Stimulated activated naive CD8-positive, alpha-beta T cell treated with anti-CD3 and anti-CD28 coated beads, Interleukin-15, amount 100 ng/mL, for 72 hours (primary cell): Measurements from ENCODE around the gene SNCAIP.

Source experiments
- ATAC-seq: fragments of 150-1000 bp; cut with Tn5 transposase; 2 replicates; pipeline ENCODE4 v1.10.0; 2021; ENCODE audit warnings: mild to moderate bottlenecking, moderate library complexity
- DNase-seq, 2 donors: peaks; one replicate each; pipeline ENCODE4 v3.0.0; 2021 to 2022
- H3K27ac Mint-ChIP-seq, 2 donors: one replicate each; pipeline ENCODE4 v1.8.0; 2022; ENCODE audit warnings: mild to moderate bottlenecking in 2 of 2, mixed read lengths in 2 of 2, moderate library complexity in 2 of 2
- H3K27me3 Mint-ChIP-seq: one replicate; pipeline ENCODE4 v1.8.0; 2022; ENCODE audit warnings: mixed read lengths
- H3K4me1 Mint-ChIP-seq: one replicate; pipeline ENCODE4 v1.8.0; 2022; ENCODE audit warnings: mild to moderate bottlenecking, mixed read lengths
- H3K4me3 Mint-ChIP-seq, 2 donors: one replicate each; pipeline ENCODE4 v1.8.0; 2022; ENCODE audit warnings: mild to moderate bottlenecking in 2 of 2, mixed read lengths in 2 of 2, moderate library complexity in 1 of 2
- H3K9me3 Mint-ChIP-seq, 2 donors: one replicate each; pipeline ENCODE4 v1.8.0; 2022; ENCODE audit warnings: mixed read lengths in 2 of 2

The SNCAIP gene

GRCh38 chr5:122415030-122415800 is 103.2 kb downstream of the SNCAIP start:
- Mint-ChIP-seq H3K4me1 (no peaks in the 10 kb centered on the region), H3K9me3 (no peaks in the 10 kb centered on the region), H3K4me3 (no peak overlapping the region), H3K27ac (no peak overlapping the region), H3K27me3 (peaks cover 22% of the 10 kb centered on the region)
- ATAC-seq, result peak; percentile 40
- no peak for DNase-seq

DNA sequence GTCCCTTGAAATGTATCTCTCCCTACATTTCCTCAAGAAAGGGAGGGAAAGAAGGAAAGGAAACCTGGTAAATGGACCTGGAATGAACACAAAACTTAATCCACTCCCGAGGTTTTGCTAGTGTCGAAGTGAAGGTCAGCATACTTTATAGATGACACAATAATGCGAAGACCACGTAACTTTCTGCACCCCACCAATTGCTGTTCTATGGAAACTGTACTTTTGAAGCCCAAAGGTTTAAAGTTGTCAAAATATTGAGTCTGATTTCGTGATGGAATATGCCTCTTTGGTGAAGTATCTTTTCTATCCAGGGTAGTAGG is 103.7 kb downstream of the SNCAIP start:
- Mint-ChIP-seq H3K27ac (no peak overlapping the region), H3K4me3 (no peak overlapping the region)

GRCh38 chr5:122419142-122419894 is 107.3 kb downstream of the SNCAIP start:
- Mint-ChIP-seq H3K27me3 (no peaks in the 10 kb centered on the region), H3K27ac (no peak overlapping the region), H3K4me1 (no peaks in the 10 kb centered on the region), H3K4me3 (no peak overlapping the region), H3K9me3 (no peaks in the 10 kb centered on the region)
- no peak for ATAC-seq
- no peak for DNase-seq

More for the DNA sequence above, 103.7 kb downstream of the SNCAIP start:
- H3K4me1 Mint-ChIP-seq, result no peaks in the 10 kb centered on the region
- H3K9me3 Mint-ChIP-seq, result no peaks in the 10 kb centered on the region
- ATAC-seq (no peak), DNase-seq (no peak)
- H3K27me3 Mint-ChIP-seq, result peaks cover 22% of the 10 kb centered on the region

DNA sequence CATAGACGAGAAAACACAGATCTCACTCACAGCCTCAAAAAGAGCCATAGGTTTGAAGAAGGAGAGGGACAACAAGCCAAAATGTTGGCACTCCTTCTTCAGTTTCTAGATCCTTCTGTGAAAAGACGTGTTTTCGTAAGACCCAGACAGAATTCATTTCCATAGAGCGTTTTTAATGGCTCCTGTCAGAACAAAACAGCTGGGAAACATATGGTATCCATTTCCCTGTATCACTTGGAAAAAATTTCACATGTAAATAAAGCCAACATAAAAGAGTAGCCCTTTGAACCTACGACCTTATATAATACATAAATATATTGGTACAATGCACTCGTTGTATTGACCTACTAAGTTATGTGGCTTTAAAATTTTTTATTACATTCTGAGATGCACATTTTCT is 108.1 kb downstream of the SNCAIP start:
- DNase-seq, result no peak
- Mint-ChIP-seq H3K4me3 (no peak overlapping the region), H3K9me3 (no peaks in the 10 kb centered on the region), H3K4me1 (no peaks in the 10 kb centered on the region), H3K27me3 (no peaks in the 10 kb centered on the region), H3K27ac (no peak overlapping the region)
- ATAC-seq, result no peak

GRCh38 chr5:122420537-122421236 is 108.7 kb downstream of the SNCAIP start:
- H3K4me3 Mint-ChIP-seq, result no peak overlapping the region
- no peak for DNase-seq
- ATAC-seq, result no peak
- H3K9me3 Mint-ChIP-seq, result no peaks in the 10 kb centered on the region
- H3K27me3 Mint-ChIP-seq, result no peaks in the 10 kb centered on the region
- H3K27ac Mint-ChIP-seq, result no peak overlapping the region
- no peaks in the 10 kb centered on the region for H3K4me1 Mint-ChIP-seq

- Mint-ChIP-seq H3K27me3 (no peaks in the 10 kb centered on the region), H3K4me3 (no peak overlapping the region), H3K27ac (no peak overlapping the region), H3K4me1 (no peaks in the 10 kb centered on the region), H3K9me3 (no peaks in the 10 kb centered on the region)
- ATAC-seq, result no peak
- no peak for DNase-seq
Measured at GRCh38 chr5:122421374-122422079, 109.5 kb downstream of the SNCAIP start.

GRCh38 chr5:122423221-122423620 is 111.2 kb downstream of the SNCAIP start:
- Mint-ChIP-seq H3K27me3 (no peaks in the 10 kb centered on the region), H3K4me3 (no peak overlapping the region), H3K9me3 (no peaks in the 10 kb centered on the region), H3K4me1 (no peaks in the 10 kb centered on the region), H3K27ac (no peak overlapping the region)
- ATAC-seq, result no peak
- no peak for DNase-seq

DNA sequence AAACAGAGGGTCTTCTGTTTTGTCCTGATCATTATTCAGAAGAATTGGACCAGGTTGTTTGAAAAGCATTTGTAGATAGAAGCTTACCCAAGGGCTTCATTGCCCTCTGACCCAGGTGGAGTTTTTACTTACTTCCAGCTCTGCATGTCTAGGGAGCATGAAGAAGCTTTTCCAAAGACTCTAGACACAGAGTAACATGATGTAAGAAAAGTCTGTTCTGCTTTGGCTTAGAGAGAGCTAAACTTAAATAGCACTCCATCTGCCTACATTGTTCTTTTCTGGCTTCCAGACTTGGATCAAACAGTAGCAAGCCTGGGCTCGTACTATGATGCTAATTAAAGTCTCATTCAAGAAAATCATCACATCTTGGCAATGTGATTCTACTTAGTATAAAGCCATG is 112.1 kb downstream of the SNCAIP start:
- Mint-ChIP-seq H3K4me1 (no peaks in the 10 kb centered on the region), H3K27ac (no peak overlapping the region), H3K9me3 (peaks cover 3 to 5% of the 10 kb centered on the region in 2 donors), H3K27me3 (no peaks in the 10 kb centered on the region), H3K4me3 (no peak overlapping the region)
- no peak for DNase-seq
- ATAC-seq, result no peak

GRCh38 chr5:122426301-122426700 is 114.3 kb downstream of the SNCAIP start:
- Mint-ChIP-seq H3K4me3 (no peak overlapping the region), H3K27ac (no peak overlapping the region), H3K4me1 (no peaks in the 10 kb centered on the region), H3K9me3 (peaks cover 9 to 12% of the 10 kb centered on the region in 2 donors), H3K27me3 (no peaks in the 10 kb centered on the region)
- no peak for ATAC-seq
- DNase-seq, result no peak

DNA sequence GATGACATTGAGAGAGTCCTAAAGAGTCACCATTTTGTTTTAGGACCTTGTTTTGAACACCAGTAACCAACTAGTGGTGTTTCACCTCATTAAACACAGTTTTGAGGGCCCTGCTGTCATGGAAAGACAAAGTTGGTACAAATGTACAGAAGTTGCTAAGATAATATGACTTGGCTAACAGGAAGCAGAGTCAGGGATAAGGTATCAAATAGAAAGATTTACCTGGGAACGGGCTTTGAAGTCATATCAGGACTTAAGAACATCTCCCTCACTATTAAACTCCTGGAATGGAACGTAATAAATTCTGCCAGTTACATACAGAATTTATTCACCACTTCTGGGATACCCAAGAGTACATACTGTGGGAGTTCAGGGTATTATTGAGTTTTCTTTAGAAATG is 115.6 kb downstream of the SNCAIP start:
- Mint-ChIP-seq H3K9me3 (peaks cover 9 to 12% of the 10 kb centered on the region in 2 donors), H3K4me3 (no peak overlapping the region), H3K27ac (no peak overlapping the region), H3K4me1 (no peaks in the 10 kb centered on the region), H3K27me3 (no peaks in the 10 kb centered on the region)
- DNase-seq (no peak), ATAC-seq (no peak)

DNA sequence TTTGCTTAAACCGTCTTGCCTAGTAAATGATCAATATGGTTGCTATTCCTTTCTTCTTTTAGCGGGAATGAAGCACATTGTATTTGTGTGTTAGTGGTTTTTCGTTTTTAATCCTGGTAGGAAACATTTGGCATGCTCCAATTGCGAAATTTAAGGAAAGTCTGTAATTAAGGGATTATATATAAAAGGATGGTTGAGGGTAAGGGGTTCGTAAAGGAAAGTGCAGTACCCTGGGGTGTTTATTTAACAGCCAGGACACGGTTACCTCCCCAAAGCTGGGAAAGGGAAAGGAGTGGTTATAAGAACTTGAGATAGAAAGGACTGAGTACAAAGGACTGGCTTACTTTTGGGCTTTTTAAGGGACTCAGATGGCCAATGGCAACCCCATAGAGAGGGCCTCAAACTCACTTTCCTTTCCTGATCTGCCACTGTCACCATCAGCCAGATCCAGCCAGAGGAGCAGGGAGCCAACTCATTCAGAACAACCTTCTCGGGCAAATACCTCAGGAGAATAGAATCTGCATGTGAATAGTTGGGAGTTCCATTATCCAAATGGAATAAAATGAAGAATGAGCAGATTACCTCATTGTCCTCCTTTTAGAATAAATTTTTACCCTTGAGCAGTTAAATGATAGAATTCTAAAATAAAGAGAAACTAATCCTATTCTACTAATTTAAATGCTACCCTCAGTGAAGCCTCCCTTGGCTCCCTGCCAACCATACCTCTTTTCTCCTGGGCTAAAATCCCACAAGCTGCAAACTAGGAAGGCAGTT is 117.7 kb downstream of the SNCAIP start:
- Mint-ChIP-seq H3K27me3 (no peaks in the 10 kb centered on the region), H3K4me1 (no peaks in the 10 kb centered on the region), H3K4me3 (no peak overlapping the region), H3K27ac (no peak overlapping the region), H3K9me3 (peaks cover 9 to 12% of the 10 kb centered on the region in 2 donors)
- DNase-seq (no peak), ATAC-seq (no peak)

DNA sequence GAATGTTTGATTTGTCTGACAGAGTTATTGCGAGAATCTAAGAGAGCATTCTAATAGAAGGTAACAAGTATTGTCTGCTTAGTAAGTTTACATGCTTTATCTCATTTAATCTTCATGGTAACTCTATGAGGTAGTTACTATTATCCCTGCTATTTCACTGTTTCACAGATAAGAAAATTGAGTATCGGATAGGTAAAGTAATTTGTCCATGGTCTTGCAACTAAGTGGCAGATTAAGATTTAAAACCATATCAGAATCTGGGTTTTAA is 118.2 kb downstream of the SNCAIP start:
- Mint-ChIP-seq H3K27me3 (no peaks in the 10 kb centered on the region), H3K9me3 (peaks cover 9 to 12% of the 10 kb centered on the region in 2 donors), H3K4me1 (no peaks in the 10 kb centered on the region), H3K27ac (no peak overlapping the region), H3K4me3 (no peak overlapping the region)
- ATAC-seq, result no peak
- DNase-seq, result no peak

DNA sequence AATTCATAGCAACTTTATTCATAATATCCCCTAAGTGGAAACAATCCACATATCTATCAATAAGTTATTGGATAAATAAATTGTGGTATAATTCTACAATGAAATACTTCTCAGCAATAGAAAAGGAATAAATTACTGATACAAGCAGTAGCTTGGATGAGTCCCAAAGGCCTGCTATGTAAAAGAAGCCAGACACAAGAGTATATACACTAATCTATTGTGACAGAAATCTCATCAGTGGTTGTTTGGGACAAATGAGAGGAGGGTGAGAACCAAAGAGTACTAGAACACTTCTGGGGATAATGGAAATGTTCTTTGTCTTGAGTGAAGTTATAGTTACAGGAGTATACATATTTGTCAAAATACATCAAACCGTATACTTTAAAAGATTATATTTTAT is 119.3 kb downstream of the SNCAIP start:
- H3K4me1 Mint-ChIP-seq, result no peaks in the 10 kb centered on the region
- DNase-seq, result no peak
- H3K27ac Mint-ChIP-seq, result no peak overlapping the region
- no peak for ATAC-seq
- peaks cover 9 to 12% of the 10 kb centered on the region in 2 donors for H3K9me3 Mint-ChIP-seq
- H3K27me3 Mint-ChIP-seq, result no peaks in the 10 kb centered on the region
- H3K4me3 Mint-ChIP-seq, result no peak overlapping the region

GRCh38 chr5:122434205-122434970 is 122.4 kb downstream of the SNCAIP start:
- Mint-ChIP-seq H3K4me1 (no peaks in the 10 kb centered on the region), H3K27ac (no peak overlapping the region), H3K9me3 (peaks cover 3 to 4% of the 10 kb centered on the region in 2 donors), H3K4me3 (no peak overlapping the region), H3K27me3 (no peaks in the 10 kb centered on the region)
- ATAC-seq, result no peak
- DNase-seq, result no peak

- no peaks in the 10 kb centered on the region for H3K4me1 Mint-ChIP-seq
- H3K4me3 Mint-ChIP-seq, result no peak overlapping the region
- no peaks in the 10 kb centered on the region for H3K27me3 Mint-ChIP-seq
- ATAC-seq, result no peak
- H3K27ac Mint-ChIP-seq, result no peak overlapping the region
- no peaks in the 10 kb centered on the region for H3K9me3 Mint-ChIP-seq
- no peak for DNase-seq
Measured at GRCh38 chr5:122435234-122435633, 123.2 kb downstream of the SNCAIP start.
